AML-193 (cell line): Measurements from ENCODE around the gene ARHGEF10L.
A peak's percentile ranks its signal among the peaks of the same experiment; 100 is the strongest.

ENCODE experiments used
- DNase-seq, 2 experiments: peaks; one replicate each; lab custom pipeline; 2025; lab: John Stamatoyannopoulos, UW

Gene ARHGEF10L

DNA sequence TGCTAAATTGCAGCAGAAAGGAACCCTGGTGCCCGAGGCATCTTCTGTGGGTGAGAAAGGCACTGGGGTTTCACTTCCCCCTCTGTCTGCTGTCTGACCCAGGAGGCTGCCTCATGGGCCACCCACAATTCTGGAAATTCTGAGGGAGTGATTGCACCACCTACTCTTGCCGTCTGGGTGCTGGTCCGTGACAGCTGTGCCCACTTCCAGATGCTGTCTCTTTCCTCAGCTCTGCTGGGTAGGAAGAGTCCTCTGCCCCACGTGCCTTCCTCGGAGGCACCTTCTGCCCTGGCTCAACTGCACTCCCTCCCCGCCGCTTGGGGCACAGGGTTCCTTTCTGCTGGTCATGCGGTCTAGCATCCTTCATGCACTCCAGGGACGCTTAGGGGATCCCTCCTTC is 96.3 kb downstream of the ARHGEF10L start:
- DNase-seq: peak; percentile 74

DNA sequence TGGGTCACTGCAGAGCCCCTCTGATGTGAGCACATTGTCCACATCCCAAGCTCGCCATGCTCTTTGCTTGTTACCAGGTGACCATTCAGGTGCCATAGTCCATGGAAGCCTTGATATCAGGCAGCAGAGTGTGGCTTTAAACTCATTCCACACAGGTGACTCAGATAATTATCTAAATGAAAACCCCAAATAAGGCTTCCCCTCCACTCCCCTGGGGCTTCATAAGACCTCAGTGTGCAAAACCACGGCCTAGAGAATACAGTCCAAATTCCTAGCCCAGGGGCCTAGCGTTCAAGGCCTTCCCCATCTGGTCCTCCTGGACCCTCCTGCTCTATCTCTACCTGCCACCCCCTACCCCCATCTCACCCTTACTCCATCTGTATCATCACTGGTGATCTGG is 97.1 kb downstream of the ARHGEF10L start:
- no peak for DNase-seq

DNA sequence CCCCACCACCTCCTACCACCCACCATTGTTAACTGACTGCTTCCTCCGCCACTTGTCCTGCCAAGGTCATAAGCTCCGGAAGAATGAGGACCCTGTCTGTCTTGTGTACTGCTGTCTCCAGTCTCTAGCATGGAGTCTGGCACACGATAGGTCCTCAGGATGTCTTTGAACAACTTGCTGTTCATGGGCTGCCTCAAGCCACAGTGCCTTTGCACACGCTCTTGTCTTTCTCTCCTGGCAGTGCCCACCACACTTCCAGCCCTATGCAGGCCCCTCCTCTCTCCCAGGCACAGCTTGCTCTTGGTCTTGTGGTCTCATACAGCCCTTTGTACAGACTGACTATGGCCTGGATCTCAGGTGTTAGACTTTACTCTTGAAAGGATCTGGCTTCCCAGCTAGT is 97.6 kb downstream of the ARHGEF10L start:
- no peak for DNase-seq

DNA sequence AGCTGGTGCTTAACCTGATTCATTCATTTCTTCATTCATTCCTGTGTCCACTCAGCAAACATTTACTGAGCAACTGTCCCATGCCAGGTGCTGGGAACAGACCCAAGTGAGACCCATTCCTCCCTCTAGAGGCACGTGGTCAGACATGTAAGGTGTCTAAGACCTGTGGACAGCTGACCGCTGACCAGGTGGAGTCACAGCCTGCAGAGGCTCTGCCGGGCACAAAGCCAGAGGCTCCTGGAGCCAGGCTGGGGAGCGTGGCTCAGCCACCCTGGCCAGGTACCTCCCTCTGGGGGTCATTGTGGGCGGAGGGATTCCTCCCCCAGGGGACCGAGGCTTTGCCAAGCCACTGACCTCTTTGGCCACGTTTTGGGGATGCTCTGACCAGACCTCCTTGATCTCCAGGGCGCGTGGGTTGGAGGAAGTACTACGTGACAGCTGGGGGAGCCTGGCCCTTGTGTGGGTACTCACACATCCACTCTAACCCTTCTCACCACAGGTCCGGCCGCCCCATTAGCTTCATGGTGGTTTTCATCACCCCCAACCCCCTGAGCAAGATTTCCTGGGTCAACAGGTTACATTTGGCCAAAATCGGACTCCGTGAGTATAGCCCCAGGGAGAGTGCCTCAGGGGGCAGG is 100.3 kb downstream of the ARHGEF10L start:
- no peak for DNase-seq

DNA sequence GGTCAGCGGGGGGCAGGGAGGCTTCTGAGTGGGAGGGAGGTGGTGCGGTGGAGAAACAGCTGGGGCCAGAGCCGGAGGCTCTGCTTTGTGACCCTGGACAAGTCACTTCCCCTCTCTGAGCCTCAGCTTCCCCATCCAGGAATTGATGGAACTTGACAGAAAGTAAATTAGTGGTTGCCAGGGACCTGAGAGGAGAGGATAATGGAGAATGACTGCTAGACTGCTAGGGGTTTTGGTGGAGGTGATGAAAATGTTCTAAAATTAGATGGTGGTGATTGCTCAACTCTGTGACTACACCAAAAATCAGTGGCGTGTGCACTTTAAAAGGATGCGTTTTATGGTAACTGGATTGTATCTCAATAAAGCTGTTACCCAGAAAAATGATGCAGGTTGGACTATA is 100.9 kb downstream of the ARHGEF10L start:
- DNase-seq: no peak

DNA sequence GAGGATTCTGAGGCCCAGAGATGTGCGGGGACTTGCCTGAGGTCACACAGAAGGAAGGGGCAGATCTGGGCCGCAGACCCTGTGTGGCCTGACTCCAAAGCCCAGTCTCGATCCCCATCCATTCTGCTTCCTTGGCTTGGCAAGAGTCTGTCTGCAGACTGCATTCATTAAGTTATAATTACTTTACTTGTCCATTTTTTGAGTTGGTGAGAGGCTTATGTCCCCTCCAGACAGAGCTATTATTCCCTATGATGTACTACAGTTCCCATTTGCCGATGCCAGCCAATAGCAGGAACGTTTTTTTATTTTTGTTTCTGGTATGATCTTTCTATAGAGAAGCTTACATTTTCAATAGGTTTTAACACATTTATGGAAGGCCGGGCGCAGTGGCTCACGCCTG is 101.5 kb downstream of the ARHGEF10L start:
- no peak for DNase-seq

DNA sequence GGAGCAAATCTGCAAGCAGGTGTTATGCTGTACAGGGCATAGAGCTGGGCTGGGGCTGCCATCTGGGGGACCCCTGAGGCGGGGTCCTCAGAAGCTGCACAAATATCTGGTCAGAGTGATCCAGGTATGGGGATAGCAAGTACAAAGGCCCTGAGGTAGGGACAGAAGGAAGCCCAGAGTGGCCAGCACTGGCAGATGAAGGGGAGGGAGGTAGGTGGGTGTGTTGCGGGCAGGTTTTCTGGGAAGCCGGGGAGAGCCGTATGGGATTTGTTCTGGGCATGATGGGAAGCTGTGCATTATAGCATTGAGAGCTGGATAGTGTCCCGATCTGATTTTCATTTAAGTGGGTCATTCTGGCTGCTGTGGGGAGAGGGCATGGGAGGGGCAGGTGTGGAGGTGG is 102.7 kb downstream of the ARHGEF10L start:
- DNase-seq: no peak

DNA sequence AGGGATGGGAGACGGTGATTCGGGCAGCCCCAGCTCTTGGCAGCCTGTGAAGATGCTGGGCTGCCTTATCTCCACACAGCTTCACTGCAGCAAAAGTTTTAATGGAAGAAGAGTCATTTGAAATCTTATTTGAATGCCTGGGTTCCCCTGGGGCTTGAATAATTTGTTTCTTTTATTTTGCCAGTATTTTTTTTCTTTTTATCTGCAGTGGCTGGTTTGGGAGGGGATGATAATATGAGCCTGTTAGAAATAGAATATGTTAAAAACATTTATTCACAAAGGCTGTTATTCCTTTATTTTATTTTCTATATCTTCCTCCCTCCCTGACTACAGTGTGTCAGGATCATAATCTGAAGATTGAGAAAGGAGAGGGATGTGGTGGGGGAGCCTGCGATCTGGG is 103.4 kb downstream of the ARHGEF10L start:
- no peak for DNase-seq

DNA sequence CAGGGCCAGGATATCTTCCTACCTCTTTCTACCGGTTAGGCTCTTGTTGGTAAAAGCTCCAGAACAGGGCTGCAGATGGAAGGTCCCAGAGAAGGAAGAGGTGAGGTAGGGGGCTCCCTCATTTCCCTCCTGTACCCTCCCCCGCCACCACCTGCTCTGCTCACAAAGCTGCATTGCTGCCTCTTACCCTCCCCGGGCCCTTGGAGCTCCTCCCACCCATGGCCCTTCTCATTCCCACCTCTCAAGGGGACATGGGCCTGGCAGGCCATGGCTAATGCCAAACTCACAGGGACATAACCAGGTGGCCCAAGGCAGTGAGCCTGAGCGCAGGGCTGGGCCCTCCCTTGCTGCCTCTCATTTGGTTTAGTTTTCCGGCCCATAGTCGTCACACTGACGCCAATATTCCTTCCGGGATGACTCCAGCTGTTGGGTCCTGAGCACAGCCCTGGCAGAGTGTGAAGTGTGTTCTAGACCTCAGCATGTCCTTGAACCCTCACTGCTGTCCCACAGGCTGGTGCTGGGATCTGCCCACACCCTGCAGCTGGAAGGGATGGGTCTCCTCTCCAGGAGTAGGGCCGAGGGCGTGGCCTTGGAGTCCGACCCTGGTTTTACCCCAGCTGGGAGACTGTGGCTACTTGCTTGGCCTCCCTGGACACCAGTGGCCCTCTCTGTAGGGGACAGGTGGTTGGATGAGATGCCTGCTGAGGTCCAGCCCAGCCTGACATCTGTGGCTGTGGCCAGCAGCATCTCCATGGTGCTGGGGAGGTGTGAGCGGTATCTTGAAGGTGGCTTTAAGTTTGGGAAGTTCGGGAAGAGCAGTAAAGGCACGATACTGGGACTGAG is 104.6 kb downstream of the ARHGEF10L start:
- no peak for DNase-seq

DNA sequence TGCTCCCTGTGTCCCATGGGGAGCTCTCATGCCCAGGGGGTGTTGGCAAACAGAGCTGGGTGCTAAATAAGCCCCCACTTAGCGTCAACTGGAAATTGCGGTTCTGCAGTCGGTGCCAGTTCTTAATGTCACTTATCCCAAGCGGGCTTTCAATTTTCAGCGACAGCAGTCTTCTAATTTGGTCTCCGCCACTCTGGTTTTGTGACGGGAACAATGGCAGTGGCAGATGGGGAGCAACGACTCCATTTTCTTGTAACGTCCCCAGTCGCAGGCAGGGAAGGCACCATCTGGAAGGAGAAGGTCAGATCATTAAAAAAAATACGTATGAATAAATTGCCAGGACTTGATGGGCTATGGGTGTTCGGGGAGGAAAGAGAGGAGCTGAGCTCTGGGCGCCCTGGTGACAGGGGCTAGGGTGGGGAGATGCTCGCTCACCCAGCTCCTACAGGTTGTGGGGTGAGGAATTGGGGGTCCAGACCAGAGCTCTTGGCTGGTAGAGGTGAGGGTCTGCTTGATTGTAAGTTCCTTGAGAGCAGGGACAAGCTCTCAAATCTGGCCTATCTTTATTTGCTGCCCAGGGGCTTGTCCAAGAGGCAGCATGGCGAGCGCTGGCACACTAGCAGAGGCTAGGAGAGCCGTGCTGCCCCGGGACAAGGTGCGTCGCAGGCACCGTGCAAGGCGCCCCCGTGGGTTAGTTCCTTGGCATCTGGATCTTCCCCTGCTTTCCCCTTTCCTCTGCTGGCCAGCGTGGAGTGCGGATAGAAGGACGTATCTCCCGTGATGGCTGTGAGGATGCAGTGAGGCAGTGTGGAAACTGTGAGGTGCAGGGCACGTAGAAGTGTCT is 105.8 kb downstream of the ARHGEF10L start:
- no peak for DNase-seq

DNA sequence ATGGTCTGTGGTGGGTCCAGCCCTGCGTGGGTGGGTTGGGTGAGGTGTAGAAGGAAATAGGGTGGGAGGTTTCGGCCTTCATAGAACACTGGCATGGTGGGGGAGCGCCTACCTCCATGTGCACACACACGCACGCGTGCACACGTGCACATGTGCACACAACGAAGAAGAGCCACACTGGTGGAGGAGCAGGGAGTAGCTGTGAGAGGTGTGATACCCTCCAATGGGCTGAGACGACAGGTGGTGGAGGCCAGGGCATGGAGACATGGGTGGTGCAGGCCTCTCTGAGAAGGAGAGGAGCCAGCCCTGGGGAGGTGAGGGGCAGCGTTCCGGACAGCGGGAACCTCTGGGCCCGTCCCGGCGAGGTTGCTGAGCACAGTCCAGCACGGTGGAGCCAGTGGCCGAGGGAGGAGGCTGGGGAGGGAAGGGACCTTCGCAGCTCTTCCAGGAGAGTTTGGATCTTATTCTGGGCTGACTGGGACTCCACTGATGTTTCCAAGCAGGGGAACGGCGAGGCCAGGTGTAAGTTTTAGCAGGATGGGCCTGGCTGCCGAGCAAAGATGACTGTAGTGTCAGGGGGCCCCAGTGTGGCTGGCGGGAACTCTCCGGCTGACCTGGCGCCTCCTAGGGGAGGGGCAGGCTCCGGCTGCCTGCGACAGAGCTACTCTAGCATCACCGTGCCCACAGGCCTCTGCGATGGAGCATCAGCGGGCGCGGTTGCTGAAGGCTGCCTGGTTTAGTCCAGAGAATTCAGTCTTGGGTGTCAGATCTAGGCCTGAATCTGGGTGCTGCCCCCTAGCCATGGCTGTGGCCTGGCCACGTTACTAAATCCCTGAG is 107.2 kb downstream of the ARHGEF10L start:
- no peak for DNase-seq

DNA sequence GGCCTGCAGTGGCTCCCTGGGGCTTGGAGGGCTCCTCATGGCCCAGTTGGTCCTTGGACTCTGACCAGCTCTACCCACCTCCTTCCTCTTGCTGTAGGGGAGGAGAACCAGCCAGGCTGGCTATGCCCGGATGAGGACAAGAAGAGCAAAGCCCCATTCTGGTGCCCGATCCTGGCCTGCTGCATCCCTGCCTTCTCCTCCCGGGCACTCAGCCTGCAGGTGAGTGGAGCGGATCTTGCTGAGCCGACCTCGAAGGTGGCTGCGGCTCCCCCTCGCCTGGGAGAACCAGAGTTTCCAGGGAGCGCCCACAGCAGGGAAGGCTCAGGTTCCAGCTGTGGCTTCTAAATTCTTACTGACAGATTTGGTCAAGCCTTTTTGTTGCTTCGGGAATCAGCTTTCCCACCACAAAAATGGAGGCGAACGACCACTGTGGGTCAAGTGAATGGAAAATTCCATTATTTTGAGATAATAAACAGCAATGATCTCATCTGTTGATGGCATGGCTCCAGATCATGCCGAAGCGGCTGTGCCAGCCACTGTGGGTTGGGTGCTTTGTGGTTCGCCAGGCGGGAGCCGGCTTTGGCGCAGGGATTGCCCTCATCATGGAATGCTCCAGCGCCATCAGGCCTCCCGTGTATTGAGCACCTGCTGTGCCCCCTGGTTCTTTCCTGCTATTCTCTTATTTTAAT is 109.1 kb downstream of the ARHGEF10L start:
- DNase-seq: no peak

DNA sequence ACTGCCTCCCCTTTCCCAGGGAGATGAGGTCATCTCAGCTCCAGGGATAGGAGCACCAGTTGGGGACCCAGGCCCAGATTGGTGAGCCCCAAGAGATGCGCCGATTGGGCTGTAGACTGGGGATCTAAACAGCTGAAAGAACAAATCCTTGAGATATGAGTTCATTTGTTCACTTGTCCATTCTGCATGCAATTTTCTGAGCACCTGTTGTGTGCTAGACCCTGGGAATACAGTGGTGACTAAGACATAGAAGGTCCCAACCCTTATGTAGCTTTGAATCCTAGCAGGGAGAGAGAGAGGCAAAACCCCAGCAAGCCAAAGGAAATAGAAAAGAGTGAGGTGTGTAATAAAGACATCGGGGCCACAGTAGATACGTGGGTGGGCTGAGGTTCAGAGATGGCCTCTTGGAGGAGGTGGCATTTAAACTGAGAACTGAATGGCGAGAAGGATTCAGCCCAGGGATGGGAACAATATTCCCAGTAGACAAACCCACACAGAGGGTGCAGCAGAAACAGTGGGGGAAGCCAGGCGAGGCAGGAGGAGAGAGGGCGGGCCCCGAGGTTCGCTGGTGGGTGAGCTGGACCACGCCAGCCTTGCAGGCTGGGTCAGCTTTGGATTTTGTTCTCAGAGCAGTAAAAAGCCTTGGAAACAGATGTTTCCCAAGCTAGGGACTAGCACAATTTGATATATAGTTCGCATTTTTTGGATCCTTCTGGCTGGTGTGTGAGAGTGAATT is 110.0 kb downstream of the ARHGEF10L start:
- DNase-seq: no peak

DNA sequence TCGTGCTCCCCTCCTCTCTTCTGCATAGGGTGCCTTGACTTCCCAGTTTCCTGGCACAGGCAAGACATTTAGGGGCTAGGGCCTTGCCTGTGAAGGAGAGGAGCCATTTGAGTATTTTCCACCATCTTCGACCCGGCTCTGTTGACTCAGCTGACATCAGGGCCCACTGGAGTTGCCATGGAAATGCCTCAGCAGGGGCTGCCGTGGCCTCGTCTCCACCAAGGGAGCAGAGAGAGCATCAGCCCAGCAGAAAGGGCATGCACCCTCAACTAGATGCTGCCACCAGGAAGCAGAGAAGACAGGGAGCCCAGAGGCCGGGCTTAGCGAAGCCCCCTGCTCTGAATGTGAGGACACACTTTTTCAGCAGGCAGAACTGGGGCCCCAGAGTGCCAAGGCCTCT is 113.8 kb downstream of the ARHGEF10L start:
- no peak for DNase-seq

DNA sequence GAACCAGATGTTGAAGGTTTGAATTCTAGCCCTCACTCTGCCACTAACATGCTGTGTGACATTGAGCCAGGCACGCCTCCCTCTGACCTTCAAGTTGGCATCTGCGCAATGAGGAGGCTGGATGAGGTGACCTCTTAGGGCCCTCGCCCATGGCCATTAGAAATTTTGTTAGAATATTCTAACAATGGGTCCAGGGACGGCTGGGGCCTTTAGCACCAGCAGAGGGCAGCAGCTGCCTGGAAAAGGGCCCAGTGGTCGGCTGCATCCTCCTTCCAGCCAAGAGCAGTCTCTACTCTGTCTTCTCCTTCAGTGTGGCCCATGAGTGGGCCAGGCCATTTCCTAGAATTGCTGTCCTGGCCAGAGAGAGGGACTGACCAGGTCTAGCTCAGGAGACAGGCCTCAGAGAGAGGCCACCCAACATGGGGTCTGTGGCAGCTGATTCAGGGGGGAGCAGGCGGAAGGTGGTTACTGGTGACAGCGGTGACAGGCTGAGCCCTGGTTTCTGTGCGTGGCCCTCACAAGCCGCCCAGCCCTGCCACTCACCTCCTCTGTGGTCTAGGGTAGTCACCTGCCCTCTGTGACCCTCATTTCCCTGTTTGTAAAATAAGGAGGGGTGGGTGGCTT is 114.3 kb downstream of the ARHGEF10L start:
- peak in 1 of 2 experiments; percentile 46 for DNase-seq

DNA sequence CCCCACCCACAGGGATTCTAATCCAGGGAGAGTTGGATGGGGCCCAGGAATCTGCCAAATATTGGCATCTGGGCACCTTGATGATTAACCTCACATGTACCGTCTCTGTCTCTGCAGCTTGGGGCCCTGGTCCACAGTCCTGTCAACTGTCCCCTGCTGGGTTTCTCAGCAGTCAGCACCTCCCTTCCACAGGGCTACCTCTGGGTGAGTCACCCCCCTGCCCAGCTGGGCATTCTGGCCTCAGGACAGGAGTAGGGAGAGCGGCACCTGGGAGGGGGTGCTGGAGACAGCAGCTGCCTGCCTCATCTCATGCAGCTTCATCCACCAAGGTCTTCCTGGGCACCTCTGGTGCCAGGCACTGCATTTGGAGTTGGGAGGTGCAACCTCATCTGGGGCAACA is 115.0 kb downstream of the ARHGEF10L start:
- no peak for DNase-seq

DNA sequence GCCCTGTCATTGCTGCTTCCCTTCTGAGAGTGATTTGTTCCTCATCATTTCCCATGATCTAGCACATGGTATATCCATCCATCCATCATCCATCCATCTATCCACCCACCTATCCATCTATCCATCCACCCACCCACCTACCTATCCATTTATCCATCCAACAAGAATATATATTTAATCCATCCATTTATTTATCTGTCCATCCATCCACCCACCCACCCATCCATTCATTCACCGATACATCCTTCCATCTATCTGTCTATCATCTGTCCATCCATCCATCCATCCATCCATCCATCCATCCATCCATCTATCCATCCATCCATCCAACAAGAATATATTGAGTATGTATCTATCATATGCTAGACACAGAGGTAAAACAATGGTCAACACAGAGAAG is 115.7 kb downstream of the ARHGEF10L start:
- no peak for DNase-seq

DNA sequence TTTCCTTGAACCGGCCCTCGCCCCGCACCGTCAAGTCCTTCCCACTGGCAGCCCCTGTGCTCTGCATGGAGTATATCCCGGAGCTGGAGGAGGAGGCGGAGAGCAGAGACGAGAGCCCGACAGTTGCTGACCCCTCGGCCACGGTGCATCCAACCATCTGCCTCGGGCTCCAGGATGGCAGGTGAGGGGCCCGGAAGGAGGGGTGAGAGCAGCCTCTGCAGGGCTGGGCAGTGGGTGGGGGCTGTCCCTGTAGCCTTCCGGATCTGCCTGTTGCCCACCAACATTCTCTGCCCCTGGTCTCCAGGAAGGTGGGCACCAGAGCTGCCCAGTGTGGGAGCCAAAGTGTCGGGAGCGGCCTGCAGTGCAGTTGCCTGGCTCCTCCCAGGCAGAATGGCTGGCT is 116.4 kb downstream of the ARHGEF10L start:
- no peak for DNase-seq

DNA sequence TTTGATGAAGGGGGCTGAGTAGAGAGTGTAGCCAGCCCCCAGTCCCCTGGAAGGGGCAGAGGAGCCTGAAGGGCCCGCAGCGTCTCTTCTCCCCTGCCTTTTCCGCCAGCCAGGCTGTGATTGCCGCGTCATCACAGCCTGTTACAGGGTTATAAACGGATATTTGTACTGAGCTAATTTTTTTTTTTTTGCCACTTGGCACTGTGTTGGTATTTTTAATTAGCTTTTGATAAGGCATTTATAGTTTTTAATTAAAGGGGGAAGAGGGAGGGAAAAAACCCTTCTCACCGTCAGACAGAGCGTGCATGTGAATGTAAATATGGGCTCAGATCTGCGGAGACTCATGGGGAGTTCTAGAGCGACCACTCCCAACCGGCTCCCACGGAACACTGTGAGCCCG is 117.9 kb downstream of the ARHGEF10L start:
- DNase-seq: no peak

DNA sequence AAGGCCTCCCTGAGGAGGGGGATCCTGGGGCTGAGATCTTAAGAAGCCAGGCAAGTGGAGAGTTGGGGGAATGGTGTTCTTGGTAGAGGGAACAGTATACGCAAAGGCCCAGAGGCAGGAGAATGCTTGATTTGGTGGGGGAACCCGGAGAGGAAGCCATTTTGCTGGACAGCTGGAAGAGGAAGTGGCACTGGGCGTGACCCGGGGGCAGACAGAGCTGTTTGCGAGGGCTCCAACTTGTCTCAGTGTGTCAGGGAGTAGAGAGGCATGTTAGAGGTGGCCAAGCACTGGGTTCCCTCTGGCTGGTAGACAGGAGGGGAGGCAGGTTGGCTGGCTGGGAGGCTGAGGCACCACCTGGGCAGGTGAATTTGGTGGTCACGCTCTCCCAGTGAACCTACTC is 119.3 kb downstream of the ARHGEF10L start:
- DNase-seq: no peak
